H1 (cell line): ENCODE results near the gene MARCHF9. TPM values are rescaled to one million over a fixed set of nuclear protein-coding genes. Genes with fewer than 3 reads are reported as not detected.

Source experiments
- polyA plus RNA-seq, 7 experiments: library from polyadenylated mRNA; depleted of rRNA in 3 of 7; stranded (reverse) in 5 of 7; unstranded in 2 of 7; fragments of >200 nt in 5 of 7; fragments of 200-250 nt in 2 of 7; gene quantifications; 1 replicate in 5 of 7; 2 replicates in 1 of 7; 4 replicates in 1 of 7; pipeline versions ENCODE4 v1.2.1 to v1.2.3, GENCODE V29; 2011 to 2013; ENCODE audit warnings: missing spikeins in 2 of 7, mixed read lengths in 2 of 7
- total RNA-seq: library from RNA; stranded (reverse); fragmentation: NEBNext Ultra II Directional; extraction: Animal tissue kit (Norgen Biotek cat#: 25700); gene quantifications from 2 replicates; pipeline ENCODE4 v1.2.1, GENCODE V29; 2021
- TF ChIP-seq, protein P1 (sequence below): IDR thresholded peaks from 2 replicates; pipeline ENCODE4 v1.6.1; 2011; ENCODE audit warnings: low read depth, mild to moderate bottlenecking, low read length; ENCODE audit not compliant: insufficient read depth

Gene MARCHF9
- total and polyA plus RNA-seq, 2 of the 8 experiments (the other 6 are each of a cell fraction or from before 2014, with no cell fraction given), result 6.4 to 7.8 TPM

GRCh38 chr12:57776247-57776587, 21.3 kb downstream of the MARCHF9 start (continued):
- TF ChIP-seq, protein P1, sequence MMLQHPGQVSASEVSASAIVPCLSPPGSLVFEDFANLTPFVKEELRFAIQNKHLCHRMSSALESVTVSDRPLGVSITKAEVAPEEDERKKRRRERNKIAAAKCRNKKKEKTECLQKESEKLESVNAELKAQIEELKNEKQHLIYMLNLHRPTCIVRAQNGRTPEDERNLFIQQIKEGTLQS, result no peak
- TF ChIP-seq, all 59 proteins: peak for 0
